Fibroblast of villous mesenchyme (primary cell): ENCODE data around the gene MDH2. TPM values are rescaled to one million over a fixed set of nuclear protein-coding genes. Genes with fewer than 3 reads are reported as not detected.

ENCODE experiments used
- DNase-seq: peaks from one replicate; pipeline ENCODE4 v3.0.0-alpha.2; 2010; ENCODE audit warnings: low read depth
- H3K4me3 ChIP-seq: 2 replicates; pipeline ENCODE4 v1.5.1; 2011; ENCODE audit warnings: low read depth, mild to moderate bottlenecking, low read length
- CTCF ChIP-seq: IDR thresholded peaks from 2 replicates; pipeline ENCODE4 v1.5.1; 2012; ENCODE audit warnings: low read depth, mild to moderate bottlenecking, low read length; ENCODE audit not compliant: insufficient read depth
- total RNA-seq: library from RNA; depleted of rRNA; stranded (reverse); fragments of >200 nt; gene quantifications from 2 replicates; pipeline ENCODE4 v1.2.3, GENCODE V29; 2012

MDH2 gene
- total RNA-seq, 1 donor = 35.8 TPM

- H3K4me3 ChIP-seq = no peak overlapping the region
- DNase-seq = no peak
- TF ChIP-seq CTCF = no peak
These were observed 16.5 kb downstream of the MDH2 start for GRCh38 chr7:76064208-76064970.

DNA sequence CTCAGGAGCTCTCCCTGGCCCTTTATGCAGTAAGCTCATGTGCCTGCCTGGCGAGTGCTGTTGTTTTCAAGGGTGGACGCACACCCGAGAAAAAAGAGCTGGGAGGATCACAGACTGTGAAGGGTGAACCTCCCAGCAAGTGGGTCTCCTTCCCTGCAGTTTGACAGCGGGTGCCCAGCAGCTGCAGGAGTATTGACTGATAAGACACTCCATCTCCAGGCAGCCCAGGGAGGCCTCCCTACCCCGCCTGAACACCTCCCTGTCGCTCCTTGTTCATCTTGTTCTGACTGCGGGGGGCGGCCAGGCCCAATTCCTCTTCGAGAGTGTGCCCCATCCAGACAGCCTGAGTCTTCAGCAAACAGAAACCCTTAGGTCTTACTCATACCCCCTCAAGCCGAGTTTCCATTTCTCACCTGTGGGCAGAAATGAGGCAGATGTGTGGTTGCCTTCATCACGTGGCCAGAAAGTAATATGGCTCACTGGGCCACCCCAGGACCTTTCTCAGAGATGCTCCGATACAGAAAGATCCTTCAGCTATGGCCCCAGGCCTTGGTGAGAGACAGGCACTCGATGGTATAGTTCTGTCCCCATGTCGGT is 17.2 kb downstream of the MDH2 start:
- no peak for DNase-seq
- TF ChIP-seq CTCF = no peak
- no peak overlapping the region for H3K4me3 ChIP-seq

DNA sequence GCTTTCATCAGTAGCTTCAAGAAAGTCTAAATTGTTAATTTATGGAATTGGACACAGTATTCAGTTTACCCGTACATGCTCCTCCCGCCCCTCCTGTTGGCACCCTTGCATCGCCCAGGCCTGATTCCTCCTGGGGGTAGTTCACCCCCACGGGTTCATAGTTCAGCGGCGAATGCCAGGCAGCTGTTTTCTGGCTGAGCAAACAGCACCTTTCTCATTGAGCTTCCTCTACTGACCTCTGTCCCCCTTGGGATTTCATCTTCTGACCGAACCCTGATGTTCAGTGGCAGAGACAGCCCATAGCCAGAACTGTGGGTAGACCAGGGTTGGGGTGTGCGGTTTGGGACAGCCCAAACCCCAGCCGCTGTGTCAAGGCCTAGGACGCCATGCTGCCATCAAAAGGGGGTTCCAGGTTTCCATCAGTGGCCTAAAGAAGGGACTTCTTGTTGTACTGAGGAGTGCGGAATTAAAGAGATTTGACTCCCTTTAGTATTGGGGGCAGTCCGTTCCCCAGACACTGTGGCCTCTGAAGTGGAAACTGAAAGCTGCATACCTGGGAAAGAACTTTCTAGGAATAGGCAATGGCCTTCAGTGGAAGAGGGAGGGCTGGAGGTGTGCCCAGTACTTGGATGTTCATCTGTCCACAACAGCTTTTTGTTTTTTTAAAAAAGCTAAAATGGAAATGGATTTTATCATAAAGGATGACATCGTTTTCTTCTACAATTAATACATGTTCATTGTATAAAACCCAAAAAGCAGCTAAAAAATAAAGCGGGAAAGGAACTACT is 19.0 kb downstream of the MDH2 start:
- no peak for TF ChIP-seq CTCF
- no peak overlapping the region for H3K4me3 ChIP-seq
- DNase-seq = no peak

DNA sequence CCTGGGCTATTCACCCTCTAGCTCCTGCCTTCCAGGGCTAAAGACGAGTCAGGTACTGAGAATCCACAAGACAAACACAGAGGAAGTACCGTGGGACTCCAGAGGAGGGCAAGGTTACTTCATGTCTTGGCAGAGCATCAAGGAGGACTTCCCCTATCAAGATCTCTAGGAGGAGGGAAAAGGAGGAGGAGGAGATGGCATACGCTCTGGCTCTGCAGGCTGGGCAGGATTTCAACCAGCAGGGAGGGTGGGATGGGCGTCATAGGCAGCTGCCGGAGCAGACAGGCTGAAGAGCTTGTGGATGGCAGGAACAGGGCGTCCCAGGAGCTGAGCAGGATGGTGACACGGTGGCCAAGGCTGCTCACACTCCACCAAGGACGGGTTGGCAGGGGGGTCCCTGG is 21.3 kb downstream of the MDH2 start:
- no peak overlapping the region for H3K4me3 ChIP-seq
- peak; percentile 65 for TF ChIP-seq CTCF
- peak; percentile 96 for DNase-seq

DNA sequence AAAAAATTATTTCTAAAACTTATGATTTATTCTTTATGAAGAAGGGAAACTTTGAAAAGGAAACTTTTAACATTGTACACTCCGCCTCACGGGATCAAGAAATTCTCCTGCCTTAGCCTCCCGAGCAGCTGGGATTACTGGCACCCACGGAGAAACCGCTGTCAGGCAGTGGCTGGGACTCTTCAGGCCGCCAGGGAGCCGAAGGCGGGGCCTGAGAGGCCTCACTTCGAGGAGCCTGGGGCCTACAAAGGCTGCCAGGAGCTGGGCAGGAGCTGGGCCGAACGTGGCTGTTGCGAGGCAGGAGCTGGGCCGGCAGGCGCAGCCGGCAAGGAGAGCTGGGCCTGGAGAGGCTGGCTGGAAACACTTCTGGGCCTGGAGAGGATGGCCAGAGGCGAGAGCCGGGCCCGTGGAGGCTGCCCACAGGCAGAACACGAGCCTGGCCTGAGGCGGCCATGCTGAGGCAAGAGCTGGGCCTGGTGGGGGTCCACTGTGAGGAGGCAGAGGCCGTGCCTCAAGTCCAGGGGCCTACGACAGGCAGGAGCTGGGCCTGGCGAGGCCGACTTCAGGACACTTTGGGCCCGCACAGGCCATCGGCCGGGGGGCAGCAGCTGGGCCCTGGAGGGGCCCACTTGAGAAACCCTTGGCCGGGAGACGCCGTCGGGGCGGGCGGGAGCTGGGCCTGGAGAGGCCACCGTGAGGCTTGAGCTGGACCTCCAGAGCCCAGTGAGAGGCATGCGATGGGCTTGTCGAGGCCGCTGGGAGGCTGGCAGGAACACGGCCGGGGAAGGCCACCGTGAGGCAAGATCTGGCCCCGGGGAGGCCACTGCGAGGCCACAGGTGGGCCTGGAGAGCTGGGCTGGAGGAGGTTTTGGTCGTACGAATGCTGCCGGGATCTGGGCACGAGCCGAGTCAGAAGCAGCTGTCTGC is 23.7 kb downstream of the MDH2 start:
- peak; percentile 78 for DNase-seq
- H3K4me3 ChIP-seq = no peak overlapping the region
- TF ChIP-seq CTCF = no peak
